GM19025 (cell line): ENCODE data around the gene ARFRP1.
"Not testable (repeated sequence)": the region's sequence is repeated elsewhere in the genome, so short reads cannot be mapped to it uniquely, and the experiment has no call there.

Source experiments
- ATAC-seq: cut with Tn5 transposase; IDR thresholded peaks from one replicate; pipeline ENCODE4 v1.9.1; 2021; ENCODE audit warnings: mild to moderate bottlenecking, low read depth, moderate library complexity; ENCODE audit not compliant: unreplicated experiment

Gene ARFRP1

GRCh38 chr20:63680427-63680826, 27.3 kb downstream of the ARFRP1 start:
- ATAC-seq = no peak

DNA sequence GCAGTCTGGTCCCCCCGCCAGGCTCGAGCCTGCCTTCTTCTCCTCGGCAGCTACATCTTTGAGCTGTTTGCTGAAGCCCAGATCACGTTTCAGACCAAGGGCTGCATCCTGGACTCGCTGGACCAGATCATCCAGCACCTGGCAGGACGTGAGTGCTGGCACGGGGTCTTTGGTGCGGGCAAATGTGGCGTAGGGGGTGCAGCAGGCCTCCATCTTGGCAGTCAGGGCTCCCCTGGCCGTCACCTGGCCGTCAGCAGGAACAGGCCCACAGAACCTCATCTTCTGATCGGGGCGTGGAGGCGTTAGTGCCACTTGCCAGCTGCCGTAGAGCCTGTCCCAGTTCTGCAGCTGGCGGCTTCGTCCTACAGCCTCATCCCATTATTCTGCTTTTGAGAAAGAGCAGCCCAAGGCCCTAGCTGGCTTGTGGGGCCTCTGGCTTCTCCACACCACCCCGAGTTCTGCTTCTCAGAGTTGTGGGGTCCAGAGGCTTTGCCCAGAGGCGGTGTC, 27.9 kb downstream of the ARFRP1 start:
- ATAC-seq = no peak

DNA sequence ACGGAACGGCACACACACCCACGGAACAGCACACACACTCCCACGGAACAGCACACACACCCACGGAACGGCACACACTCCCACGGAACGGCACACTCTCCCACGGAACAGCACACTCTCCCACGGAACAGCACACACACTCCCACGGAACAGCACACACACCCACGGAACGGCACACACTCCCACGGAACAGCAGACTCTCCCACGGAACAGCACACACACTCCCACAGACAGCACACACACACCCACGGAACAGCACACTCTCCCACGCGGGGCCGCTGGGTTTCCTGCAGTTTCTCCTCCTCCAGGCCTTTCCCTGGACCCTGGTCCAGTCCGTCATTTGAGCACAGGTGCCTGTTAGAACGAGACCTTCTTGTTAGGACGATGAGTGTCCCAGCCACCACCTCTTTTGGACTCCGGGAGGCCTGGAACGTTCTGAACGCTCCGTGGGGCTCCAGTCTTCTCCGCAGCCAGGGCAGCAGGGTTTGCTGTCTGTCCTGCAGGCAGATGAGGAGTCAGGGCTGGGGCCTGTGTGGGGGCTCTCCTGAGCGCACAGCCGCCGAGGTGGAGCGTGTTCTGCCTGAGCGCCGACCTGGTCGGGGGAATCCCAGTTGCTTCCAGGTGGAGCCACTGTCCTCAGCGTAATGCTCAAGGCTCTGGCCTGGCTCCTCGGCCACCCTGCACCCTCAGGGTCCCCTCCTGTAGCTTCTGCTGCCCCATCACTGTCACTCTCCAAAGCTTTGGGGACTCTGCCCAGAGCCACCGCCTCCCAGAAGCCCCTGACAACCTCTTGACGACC, 28.9 kb downstream of the ARFRP1 start:
- no peak for ATAC-seq

GRCh38 chr20:63678071-63678470, 29.7 kb downstream of the ARFRP1 start:
- ATAC-seq = no peak

DNA sequence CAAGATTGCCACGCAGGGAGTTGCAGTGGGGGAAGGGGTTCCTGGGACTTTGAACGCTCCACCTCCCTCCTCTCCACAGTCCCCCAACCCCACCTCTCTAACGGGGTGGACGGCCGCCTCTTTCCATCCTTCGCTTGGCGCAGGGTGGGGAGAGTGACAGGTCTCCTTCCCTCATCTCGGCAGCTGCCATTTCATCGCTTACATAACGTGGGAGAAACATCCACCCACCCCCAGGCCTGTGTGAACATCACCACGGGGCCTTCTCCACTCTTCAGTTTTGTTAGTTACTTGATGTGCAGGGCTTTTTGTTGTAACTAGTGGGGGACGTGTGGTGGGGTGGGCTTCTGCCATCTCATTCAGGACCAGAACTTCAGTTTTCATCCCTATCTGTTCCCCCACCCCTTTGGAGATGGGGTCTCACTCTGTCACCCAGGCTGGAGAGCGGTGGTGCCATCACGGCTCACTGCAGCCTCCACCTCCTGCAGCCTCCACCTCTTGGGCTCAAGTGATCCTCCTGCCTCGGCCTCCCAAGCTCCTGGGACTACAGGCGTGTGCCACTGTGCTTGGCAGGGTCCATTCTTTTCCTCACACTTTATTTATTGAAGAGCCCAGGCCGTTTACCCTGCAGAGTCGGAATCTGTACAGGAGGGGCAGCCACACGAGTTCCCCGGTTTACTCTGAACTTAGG, 32.0 kb downstream of the ARFRP1 start:
- ATAC-seq = no peak

DNA sequence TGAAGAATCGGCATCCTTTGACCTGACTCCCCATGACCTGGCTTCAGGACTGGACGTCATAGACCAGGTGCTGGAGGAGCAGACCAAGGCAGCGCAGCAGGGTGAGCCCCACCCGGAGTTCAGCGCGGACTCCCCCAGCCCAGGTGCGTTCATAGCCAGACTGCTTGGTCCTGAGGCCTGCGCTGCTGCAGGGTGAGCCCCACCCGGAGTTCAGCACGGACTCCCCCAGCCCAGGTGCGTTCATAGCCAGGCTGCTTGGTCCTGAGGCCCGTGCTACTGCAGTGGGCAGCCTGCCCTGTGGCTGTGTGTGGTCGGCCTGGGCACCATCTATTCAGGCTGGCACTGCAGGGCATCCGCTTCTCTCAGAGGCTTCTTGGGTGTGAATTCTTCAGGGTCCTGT, 33.8 kb downstream of the ARFRP1 start:
- no peak for ATAC-seq

DNA sequence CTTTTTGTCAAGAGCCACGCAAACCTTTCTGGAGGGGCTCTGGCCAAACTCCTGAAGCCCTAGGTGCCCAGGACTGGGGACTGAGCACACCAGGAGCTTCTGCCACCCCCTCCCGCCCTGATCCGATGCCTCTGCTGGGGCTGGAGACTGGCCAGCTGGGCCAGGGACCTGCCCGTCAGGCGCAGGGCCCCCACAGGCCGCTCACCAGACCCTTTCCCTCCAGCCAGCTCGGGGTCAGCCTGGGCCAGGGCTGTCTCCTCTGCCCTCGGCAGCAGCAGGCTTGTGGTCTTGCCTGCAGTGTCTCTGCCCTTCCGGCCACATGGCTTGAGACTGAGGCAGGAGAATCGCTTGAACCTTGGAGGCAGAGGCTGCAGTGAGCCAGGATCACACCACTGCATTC, 35.1 kb downstream of the ARFRP1 start:
- ATAC-seq = no peak

GRCh38 chr20:63671695-63672094, 36.1 kb downstream of the ARFRP1 start:
- ATAC-seq = not testable (repeated sequence)

- ATAC-seq = no peak
Measured at GRCh38 chr20:63668351-63668750, 39.4 kb downstream of the ARFRP1 start.

- no peak for ATAC-seq
Measured at GRCh38 chr20:63667858-63668257, 39.9 kb downstream of the ARFRP1 start.

GRCh38 chr20:63665708-63666107, 42.1 kb downstream of the ARFRP1 start:
- no peak for ATAC-seq

GRCh38 chr20:63664861-63665594, 42.7 kb downstream of the ARFRP1 start:
- no peak for ATAC-seq

- no peak for ATAC-seq
Measured at GRCh38 chr20:63664143-63664851, 43.5 kb downstream of the ARFRP1 start.

DNA sequence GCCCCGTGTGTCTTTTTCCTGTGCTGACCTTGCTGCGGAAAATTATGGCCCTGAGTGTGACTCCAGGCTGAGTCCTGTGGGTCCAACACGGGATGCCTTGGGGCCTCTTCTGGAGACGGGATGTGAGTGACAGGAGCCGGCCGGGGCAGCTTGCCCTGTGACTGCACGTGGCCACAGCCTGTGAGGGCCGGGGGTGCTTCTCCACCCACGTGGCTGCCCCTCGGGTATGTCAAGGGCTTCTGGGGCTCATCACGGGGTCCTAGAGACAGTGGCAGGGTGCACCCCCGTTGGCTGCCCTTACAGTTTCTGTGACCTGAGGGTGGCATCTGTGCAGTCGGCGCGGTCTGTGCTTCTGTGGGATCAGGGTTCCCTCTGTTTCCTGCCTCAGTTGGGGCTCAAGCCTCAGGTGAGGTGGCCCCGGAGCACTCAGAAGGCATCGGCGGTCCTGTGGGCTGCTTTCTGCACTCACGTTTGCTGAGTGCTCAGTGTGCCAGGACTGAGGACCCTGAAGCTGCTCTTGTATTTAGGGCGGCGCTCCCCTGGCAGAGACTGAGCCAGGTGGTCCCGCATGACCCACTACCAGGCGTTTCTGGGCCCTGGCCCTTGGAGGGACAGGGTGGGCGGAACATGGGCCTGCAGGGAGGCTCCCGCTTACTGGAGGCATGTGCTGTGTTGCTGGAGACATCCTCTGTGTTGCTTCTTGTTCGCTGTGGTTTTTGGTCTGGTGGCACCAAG, 44.3 kb downstream of the ARFRP1 start:
- no peak for ATAC-seq

GRCh38 chr20:63662813-63663189, 45.0 kb downstream of the ARFRP1 start:
- no peak for ATAC-seq

- ATAC-seq = no peak
Measured at GRCh38 chr20:63661959-63662812, 45.6 kb downstream of the ARFRP1 start.

DNA sequence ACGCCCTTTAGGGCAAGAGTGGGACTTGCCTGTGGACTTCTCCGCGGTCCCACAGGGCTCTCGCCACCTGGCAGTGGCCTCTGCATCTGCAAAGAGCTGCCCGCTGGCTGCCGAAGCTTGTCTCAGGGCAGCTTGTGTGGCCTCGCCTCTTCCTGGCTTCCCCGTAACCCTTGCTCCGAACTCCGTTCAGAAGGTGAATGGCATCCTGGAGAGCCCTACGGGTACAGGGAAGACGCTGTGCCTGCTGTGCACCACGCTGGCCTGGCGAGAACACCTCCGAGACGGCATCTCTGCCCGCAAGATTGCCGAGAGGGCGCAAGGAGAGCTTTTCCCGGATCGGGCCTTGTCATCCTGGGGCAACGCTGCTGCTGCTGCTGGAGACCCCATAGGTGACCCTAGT, 46.7 kb downstream of the ARFRP1 start:
- no peak for ATAC-seq

- no peak for ATAC-seq
Measured at GRCh38 chr20:63660622-63661021, 47.2 kb downstream of the ARFRP1 start.

- ATAC-seq = not testable (repeated sequence)
Measured at GRCh38 chr20:63660174-63660573, 47.6 kb downstream of the ARFRP1 start.
